HepG2 (cell line): Measurements from ENCODE around the gene HIVEP2. TPM values are rescaled to one million over a fixed set of nuclear protein-coding genes. Genes with fewer than 3 reads are reported as not detected.

Experiments used
- CBX5 ChIP-seq: sonication (generic); formaldehyde crosslinking; IDR thresholded peaks from 2 replicates; pipeline ENCODE4 v1.4.0; 2020; ENCODE audit warnings: missing genetic modification reagents, borderline replicate concordance
- GFI1 ChIP-seq: sonication (generic); formaldehyde crosslinking; IDR thresholded peaks from 2 replicates; pipeline ENCODE4 v1.5.0; 2020; ENCODE audit warnings: missing genetic modification reagents, mild to moderate bottlenecking, borderline replicate concordance
- IRF2 ChIP-seq: IDR thresholded peaks from 2 replicates; pipeline ENCODE4 v1.6.1; 2018; ENCODE audit warnings: missing genetic modification reagents, missing compliant biosample characterization
- MIER2 ChIP-seq: IDR thresholded peaks from 2 replicates; pipeline ENCODE4 v1.6.1; 2016; ENCODE audit warnings: missing biosample characterization, missing genetic modification reagents
- RFX5 ChIP-seq: IDR thresholded peaks from 2 replicates; pipeline ENCODE4 v1.6.1; 2011; ENCODE audit warnings: low read depth, low read length, improper control_type of control experiment
- TEAD2 ChIP-seq: sonication (generic); formaldehyde crosslinking; IDR thresholded peaks from 2 replicates; pipeline ENCODE4 v1.9.0; 2021; ENCODE audit warnings: missing genetic modification reagents
- ZNF670 ChIP-seq: sonication (generic); formaldehyde crosslinking; IDR thresholded peaks from 2 replicates; pipeline ENCODE4 v1.8.0; 2022; ENCODE audit warnings: mild to moderate bottlenecking, missing genetic modification reagents, borderline replicate concordance
- ZSCAN25 ChIP-seq: sonication (generic); formaldehyde crosslinking; IDR thresholded peaks from 2 replicates; pipeline ENCODE4 v1.8.0; 2022; ENCODE audit warnings: mild to moderate bottlenecking, missing genetic modification reagents
- polyA plus RNA-seq, 8 experiments: library from polyadenylated mRNA; depleted of rRNA in 3 of 8; stranded (reverse) in 7 of 8; unstranded in 1 of 8; fragments of >200 nt; fragmentation: Illumina TruSeq in 4 of 8; extraction: Trizol in 4 of 8; gene quantifications; 2 replicates each; pipeline versions ENCODE4 v1.2.1 to v1.2.3, GENCODE V29; 2011 to 2016; ENCODE audit warnings: low read depth in 4 of 8, missing spikeins in 1 of 8, mixed read lengths in 1 of 8; ENCODE audit not compliant: insufficient read depth in 1 of 8
- total RNA-seq, 5 experiments: library from RNA; depleted of rRNA; stranded (reverse); fragments of >200 nt; fragmentation: Illumina TruSeq; extraction: Trizol; gene quantifications; 2 replicates each; pipeline ENCODE4 v1.2.3, GENCODE V29; 2016; ENCODE audit warnings: low read depth in 1 of 5
- TF ChIP-seq, protein P1 (sequence below): sonication (generic); formaldehyde crosslinking; IDR thresholded peaks from 2 replicates; pipeline ENCODE4 v1.4.0; 2020; ENCODE audit warnings: missing genetic modification reagents, borderline replicate concordance
- TF ChIP-seq, protein P2 (sequence below): sonication (generic); formaldehyde crosslinking; IDR thresholded peaks from 2 replicates; pipeline ENCODE4 v1.8.0; 2022; ENCODE audit warnings: missing genetic modification reagents, mild to moderate bottlenecking, inconsistent platforms, borderline replicate concordance
- TF ChIP-seq, protein P3 (sequence below): sonication (generic); formaldehyde crosslinking; IDR thresholded peaks from 2 replicates; pipeline ENCODE4 v1.9.0; 2022; ENCODE audit warnings: missing genetic modification reagents, mild to moderate bottlenecking, borderline replicate concordance

The HIVEP2 gene
- total and polyA plus RNA-seq, 2 of the 13 experiments (the other 11 are each of a cell fraction or from before 2014, with no cell fraction given) = 3.4 to 12.9 TPM

DNA sequence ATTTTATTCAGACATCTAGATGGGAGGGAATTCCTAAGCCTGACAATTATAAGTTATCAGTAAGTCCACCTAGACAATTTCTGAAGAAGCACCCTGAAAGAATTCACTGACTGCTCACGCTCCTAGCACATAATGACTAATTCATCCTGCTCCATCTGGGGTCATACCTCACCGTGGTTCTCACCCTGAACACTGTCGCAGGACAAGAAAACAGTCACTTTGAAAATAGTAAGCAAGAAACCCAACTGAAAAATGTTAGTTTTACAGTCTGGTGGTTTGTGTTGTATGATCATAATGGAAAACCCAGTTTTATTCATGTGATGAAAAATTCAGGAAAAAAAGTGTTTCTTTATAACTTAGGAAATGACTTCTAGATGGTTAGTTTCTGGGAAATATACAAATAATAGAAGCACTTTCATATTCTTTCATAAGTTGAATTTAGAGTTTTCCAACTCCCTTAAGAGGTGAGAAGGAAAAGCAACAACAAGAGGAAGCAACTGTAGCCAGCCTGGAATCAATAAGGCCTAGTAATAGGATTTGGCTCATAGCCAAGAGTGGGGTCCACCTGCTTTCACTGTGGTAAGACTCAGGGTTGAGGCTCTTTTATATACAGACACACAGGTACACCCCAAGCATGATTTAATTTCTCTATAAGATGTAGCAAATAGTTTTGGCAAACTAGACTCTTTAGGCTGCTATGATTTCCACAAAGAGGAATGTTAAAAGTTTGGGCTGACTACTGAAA, 94.1 kb downstream of the HIVEP2 start (continued):
- TF ChIP-seq, protein P1, sequence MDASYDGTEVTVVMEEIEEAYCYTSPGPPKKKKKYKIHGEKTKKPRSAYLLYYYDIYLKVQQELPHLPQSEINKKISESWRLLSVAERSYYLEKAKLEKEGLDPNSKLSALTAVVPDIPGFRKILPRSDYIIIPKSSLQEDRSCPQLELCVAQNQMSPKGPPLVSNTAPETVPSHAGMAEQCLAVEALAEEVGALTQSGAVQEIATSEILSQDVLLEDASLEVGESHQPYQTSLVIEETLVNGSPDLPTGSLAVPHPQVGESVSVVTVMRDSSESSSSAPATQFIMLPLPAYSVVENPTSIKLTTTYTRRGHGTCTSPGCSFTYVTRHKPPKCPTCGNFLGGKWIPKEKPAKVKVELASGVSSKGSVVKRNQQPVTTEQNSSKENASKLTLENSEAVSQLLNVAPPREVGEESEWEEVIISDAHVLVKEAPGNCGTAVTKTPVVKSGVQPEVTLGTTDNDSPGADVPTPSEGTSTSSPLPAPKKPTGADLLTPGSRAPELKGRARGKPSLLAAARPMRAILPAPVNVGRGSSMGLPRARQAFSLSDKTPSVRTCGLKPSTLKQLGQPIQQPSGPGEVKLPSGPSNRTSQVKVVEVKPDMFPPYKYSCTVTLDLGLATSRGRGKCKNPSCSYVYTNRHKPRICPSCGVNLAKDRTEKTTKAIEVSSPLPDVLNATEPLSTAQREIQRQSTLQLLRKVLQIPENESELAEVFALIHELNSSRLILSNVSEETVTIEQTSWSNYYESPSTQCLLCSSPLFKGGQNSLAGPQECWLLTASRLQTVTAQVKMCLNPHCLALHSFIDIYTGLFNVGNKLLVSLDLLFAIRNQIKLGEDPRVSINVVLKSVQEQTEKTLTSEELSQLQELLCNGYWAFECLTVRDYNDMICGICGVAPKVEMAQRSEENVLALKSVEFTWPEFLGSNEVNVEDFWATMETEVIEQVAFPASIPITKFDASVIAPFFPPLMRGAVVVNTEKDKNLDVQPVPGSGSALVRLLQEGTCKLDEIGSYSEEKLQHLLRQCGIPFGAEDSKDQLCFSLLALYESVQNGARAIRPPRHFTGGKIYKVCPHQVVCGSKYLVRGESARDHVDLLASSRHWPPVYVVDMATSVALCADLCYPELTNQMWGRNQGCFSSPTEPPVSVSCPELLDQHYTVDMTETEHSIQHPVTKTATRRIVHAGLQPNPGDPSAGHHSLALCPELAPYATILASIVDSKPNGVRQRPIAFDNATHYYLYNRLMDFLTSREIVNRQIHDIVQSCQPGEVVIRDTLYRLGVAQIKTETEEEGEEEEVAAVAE (CRISPR knock-in tag) = no peak
- TF ChIP-seq, protein P2, sequence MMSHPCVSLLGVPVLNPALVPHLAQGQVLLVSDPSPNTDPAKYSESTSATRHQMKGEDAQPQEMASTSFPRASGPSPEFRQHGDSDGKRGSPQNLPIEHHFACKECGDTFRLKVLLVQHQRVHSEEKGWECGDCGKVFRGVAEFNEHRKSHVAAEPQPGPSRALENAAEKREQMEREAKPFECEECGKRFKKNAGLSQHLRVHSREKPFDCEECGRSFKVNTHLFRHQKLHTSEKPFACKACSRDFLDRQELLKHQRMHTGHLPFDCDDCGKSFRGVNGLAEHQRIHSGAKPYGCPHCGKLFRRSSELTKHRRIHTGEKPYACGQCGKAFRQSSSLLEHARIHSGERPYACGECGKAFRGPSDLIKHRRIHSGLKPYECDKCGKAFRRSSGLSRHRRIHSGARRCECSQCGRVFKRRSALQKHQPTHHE (CRISPR knock-in tag) = no peak
- TF ChIP-seq CBX5 = no peak
- no peak for TF ChIP-seq TEAD2 (CRISPR knock-in tag)
- TF ChIP-seq MIER2 (CRISPR knock-in tag) = no peak
- TF ChIP-seq RFX5 = no peak
- TF ChIP-seq, protein P3, sequence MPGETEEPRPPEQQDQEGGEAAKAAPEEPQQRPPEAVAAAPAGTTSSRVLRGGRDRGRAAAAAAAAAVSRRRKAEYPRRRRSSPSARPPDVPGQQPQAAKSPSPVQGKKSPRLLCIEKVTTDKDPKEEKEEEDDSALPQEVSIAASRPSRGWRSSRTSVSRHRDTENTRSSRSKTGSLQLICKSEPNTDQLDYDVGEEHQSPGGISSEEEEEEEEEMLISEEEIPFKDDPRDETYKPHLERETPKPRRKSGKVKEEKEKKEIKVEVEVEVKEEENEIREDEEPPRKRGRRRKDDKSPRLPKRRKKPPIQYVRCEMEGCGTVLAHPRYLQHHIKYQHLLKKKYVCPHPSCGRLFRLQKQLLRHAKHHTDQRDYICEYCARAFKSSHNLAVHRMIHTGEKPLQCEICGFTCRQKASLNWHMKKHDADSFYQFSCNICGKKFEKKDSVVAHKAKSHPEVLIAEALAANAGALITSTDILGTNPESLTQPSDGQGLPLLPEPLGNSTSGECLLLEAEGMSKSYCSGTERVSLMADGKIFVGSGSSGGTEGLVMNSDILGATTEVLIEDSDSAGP (CRISPR knock-in tag) = no peak
- TF ChIP-seq IRF2 = no peak
- no peak for TF ChIP-seq ZSCAN25 (CRISPR knock-in tag)
- no peak for TF ChIP-seq ZNF670 (CRISPR knock-in tag)
- TF ChIP-seq GFI1 (CRISPR knock-in tag) = no peak
- TF ChIP-seq, all 625 proteins: peak for 0
